NOMO-1 (cell line): ENCODE measurements around the gene ZNF618.

Experiments
- DNase-seq, 2 experiments: peaks; one replicate each; lab custom pipeline; 2025; ENCODE audit not compliant: unreplicated experiment in 2 of 2; lab: John Stamatoyannopoulos, UW

The ZNF618 gene

GRCh38 chr9:113909421-113909820 lies 33.3 kb downstream of the ZNF618 start:
- DNase-seq: no peak

GRCh38 chr9:113910036-113910639 lies 34.0 kb downstream of the ZNF618 start:
- DNase-seq: no peak

- no peak for DNase-seq
These were observed 35.9 kb downstream of the ZNF618 start for GRCh38 chr9:113911850-113912557.

- DNase-seq: no peak
These were observed 36.7 kb downstream of the ZNF618 start for GRCh38 chr9:113912816-113913215.

GRCh38 chr9:113913426-113914195 lies 37.5 kb downstream of the ZNF618 start:
- DNase-seq: no peak

GRCh38 chr9:113914517-113914916 lies 38.4 kb downstream of the ZNF618 start:
- no peak for DNase-seq

GRCh38 chr9:113915817-113916434 lies 39.8 kb downstream of the ZNF618 start:
- DNase-seq: no peak

- no peak for DNase-seq
These were observed 40.8 kb downstream of the ZNF618 start for GRCh38 chr9:113916931-113917330.

- no peak for DNase-seq
These were observed 42.7 kb downstream of the ZNF618 start for GRCh38 chr9:113918697-113919350.

GRCh38 chr9:113919382-113919781 lies 43.3 kb downstream of the ZNF618 start:
- no peak for DNase-seq

GRCh38 chr9:113919871-113920270 lies 43.8 kb downstream of the ZNF618 start:
- no peak for DNase-seq

- DNase-seq: no peak
These were observed 44.8 kb downstream of the ZNF618 start for GRCh38 chr9:113920872-113921271.

GRCh38 chr9:113921396-113921925 lies 45.4 kb downstream of the ZNF618 start:
- no peak for DNase-seq

- DNase-seq: no peak
These were observed 46.1 kb downstream of the ZNF618 start for GRCh38 chr9:113922160-113922559.

GRCh38 chr9:113926211-113926610 lies 50.1 kb downstream of the ZNF618 start:
- no peak for DNase-seq

GRCh38 chr9:113927277-113927676 lies 51.2 kb downstream of the ZNF618 start:
- no peak for DNase-seq

GRCh38 chr9:113928269-113928668 lies 52.2 kb downstream of the ZNF618 start:
- no peak for DNase-seq

- DNase-seq: no peak
These were observed 53.7 kb downstream of the ZNF618 start for GRCh38 chr9:113929634-113930389.

- DNase-seq: no peak
These were observed 54.3 kb downstream of the ZNF618 start for GRCh38 chr9:113930390-113930783.

- no peak for DNase-seq
These were observed 55.0 kb downstream of the ZNF618 start for GRCh38 chr9:113931140-113931539.
